MM.1S (cell line): ENCODE data around the gene SPIRE2.

Source experiments
- DNase-seq: peaks from one replicate; pipeline ENCODE4 v3.0.0-alpha.2; 2015
- H2AFZ ChIP-seq: fragments of 300-600 bp; sonication (generic); 2 replicates; pipeline ENCODE4 v1.6.0; 2016; ENCODE audit warnings: antibody characterized with exemption, low read length
- H3F3A ChIP-seq: fragments of 300-600 bp; sonication (generic); 2 replicates; pipeline ENCODE4 v1.6.1; 2016; ENCODE audit warnings: mild to moderate bottlenecking, antibody characterized with exemption, low read length, moderate library complexity, mixed read lengths; ENCODE audit not compliant: insufficient read depth
- H3K27ac ChIP-seq: fragments of 300-600 bp; sonication (generic); 2 replicates; pipeline ENCODE4 v1.5.1; 2016; ENCODE audit warnings: mild to moderate bottlenecking, low read length
- H3K27me3 ChIP-seq: fragments of 300-600 bp; sonication (generic); replicated peaks from 2 replicates; pipeline ENCODE4 v1.6.0; 2016; ENCODE audit warnings: low read length; ENCODE audit not compliant: insufficient read depth
- H3K36me3 ChIP-seq: fragments of 300-600 bp; sonication (generic); replicated peaks from 2 replicates; pipeline ENCODE4 v1.6.1; 2016; ENCODE audit warnings: mild to moderate bottlenecking, low read length, mixed read lengths; ENCODE audit not compliant: insufficient read depth
- H3K4me1 ChIP-seq: fragments of 300-600 bp; sonication (generic); 2 replicates; pipeline ENCODE4 v1.6.1; 2016; ENCODE audit warnings: low read length, mixed read lengths
- H3K4me2 ChIP-seq: fragments of 300-600 bp; sonication (generic); 2 replicates; pipeline ENCODE4 v1.6.0; 2016; ENCODE audit warnings: low read depth, low read length
- H3K4me3 ChIP-seq: fragments of 300-600 bp; sonication (generic); 2 replicates; pipeline ENCODE4 v1.5.1; 2016; ENCODE audit warnings: low read length, mixed read lengths
- H3K79me2 ChIP-seq: fragments of 300-600 bp; sonication (generic); 2 replicates; pipeline ENCODE4 v1.6.1; 2016; ENCODE audit warnings: mixed run types, low read length, mixed read lengths
- H3K9ac ChIP-seq: fragments of 300-600 bp; sonication (generic); 2 replicates; pipeline ENCODE4 v1.6.1; 2016; ENCODE audit warnings: low read length, mixed read lengths
- H3K9me2 ChIP-seq: fragments of 300-600 bp; sonication (generic); replicated peaks from 2 replicates; pipeline ENCODE4 v1.6.1; 2016; ENCODE audit warnings: mild to moderate bottlenecking, low read length, mixed read lengths; ENCODE audit not compliant: insufficient read depth
- H3K9me3 ChIP-seq: fragments of 300-600 bp; sonication (generic); replicated peaks from 2 replicates; pipeline ENCODE4 v1.6.1; 2016; ENCODE audit warnings: mild to moderate bottlenecking, low read length, mixed read lengths; ENCODE audit not compliant: insufficient read depth
- H4K20me1 ChIP-seq: fragments of 300-600 bp; sonication (generic); 2 replicates; pipeline ENCODE4 v1.6.1; 2016; ENCODE audit warnings: mild to moderate bottlenecking, low read length, moderate library complexity, mixed read lengths; ENCODE audit not compliant: insufficient read depth
- CTCF ChIP-seq: fragments of 300-600 bp; sonication (generic); IDR thresholded peaks from 2 replicates; pipeline ENCODE4 v1.5.1; 2016; ENCODE audit warnings: antibody characterized with exemption, low read length, mixed read lengths
- EZH2 ChIP-seq: fragments of 300-600 bp; sonication (generic); optimal IDR thresholded peaks from 2 replicates; pipeline ENCODE3; 2017; ENCODE audit warnings: low read depth, mild to moderate bottlenecking, antibody characterized with exemption, low read length, mixed read lengths
- EZH2phosphoT487 ChIP-seq: fragments of 300-600 bp; sonication (generic); IDR thresholded peaks from 2 replicates; pipeline ENCODE4 v1.6.1; 2018; ENCODE audit warnings: antibody characterized with exemption, low read length

The SPIRE2 gene

GRCh38 chr16:89895482-89896250 is 67.4 kb downstream of the SPIRE2 start:
- DNase-seq = no peak
- H4K20me1 ChIP-seq = no peaks in the 10 kb centered on the region
- no peaks in the 10 kb centered on the region for H3K36me3 ChIP-seq
- TF ChIP-seq EZH2 (no peak), EZH2phosphoT487 (no peak), CTCF (no peak)
- H3K79me2 ChIP-seq = no peaks in the 10 kb centered on the region
- H2AFZ ChIP-seq = no peak overlapping the region
- H3K4me2 ChIP-seq = no peak overlapping the region
- no peaks in the 10 kb centered on the region for H3K9me3 ChIP-seq
- no peaks in the 10 kb centered on the region for H3F3A ChIP-seq
- H3K9ac ChIP-seq = no peak overlapping the region
- no peak overlapping the region for H3K27ac ChIP-seq
- H3K27me3 ChIP-seq = no peaks in the 10 kb centered on the region
- H3K4me1 ChIP-seq = no peaks in the 10 kb centered on the region
- H3K9me2 ChIP-seq = no peaks in the 10 kb centered on the region
- H3K4me3 ChIP-seq = no peak overlapping the region

- Histone ChIP-seq H3K9me2 (no peaks in the 10 kb centered on the region), H3F3A (no peaks in the 10 kb centered on the region), H3K36me3 (no peaks in the 10 kb centered on the region), H3K27ac (no peak overlapping the region), H3K9ac (no peak overlapping the region), H2AFZ (no peak overlapping the region), H3K27me3 (no peaks in the 10 kb centered on the region), H3K4me1 (no peaks in the 10 kb centered on the region), H3K4me3 (no peak overlapping the region), H3K9me3 (no peaks in the 10 kb centered on the region), H4K20me1 (no peaks in the 10 kb centered on the region), H3K4me2 (no peak overlapping the region), H3K79me2 (no peaks in the 10 kb centered on the region)
- no peak for DNase-seq
- TF ChIP-seq CTCF (no peak), EZH2 (no peak), EZH2phosphoT487 (no peak)
Measured at GRCh38 chr16:89897204-89897603, 68.9 kb downstream of the SPIRE2 start.

GRCh38 chr16:89898201-89898967 is 70.1 kb downstream of the SPIRE2 start:
- Histone ChIP-seq H3K9ac (no peak overlapping the region), H4K20me1 (no peaks in the 10 kb centered on the region), H3K9me2 (no peaks in the 10 kb centered on the region), H3K36me3 (no peaks in the 10 kb centered on the region), H3K4me1 (no peaks in the 10 kb centered on the region), H3K79me2 (no peaks in the 10 kb centered on the region), H2AFZ (no peak overlapping the region), H3F3A (no peaks in the 10 kb centered on the region), H3K27ac (no peak overlapping the region), H3K27me3 (no peaks in the 10 kb centered on the region), H3K9me3 (no peaks in the 10 kb centered on the region), H3K4me3 (no peak overlapping the region), H3K4me2 (no peak overlapping the region)
- TF ChIP-seq EZH2 = no peak
- no peak for TF ChIP-seq EZH2phosphoT487
- no peak for TF ChIP-seq CTCF
- DNase-seq = no peak
